Prostate gland (tissue), 2 donors: ENCODE results near the gene BABAM2.

Experiments used
- CTCF ChIP-seq, 4 experiments: fragments of 200-600 bp in 2 of 4; fragments of 450-650 bp in 2 of 4; sonication (generic) in 2 of 4; IDR thresholded peaks; 1 replicate in 3 of 4; 2 replicates in 1 of 4; pipeline ENCODE4 v1.5.1; 2016 to 2019; ENCODE audit warnings: antibody characterized with exemption in 4 of 4, mild to moderate bottlenecking in 2 of 4, moderate library complexity in 2 of 4
- POLR2A ChIP-seq: fragments of 450-650 bp; IDR thresholded peaks from one replicate; pipeline ENCODE4 v1.6.1; 2016; ENCODE audit warnings: antibody characterized with exemption, mild to moderate bottlenecking

GRCh38 chr2:27921424-27921823 is 30.9 kb downstream of the BABAM2 start:
- TF ChIP-seq POLR2A (no peak), CTCF (IDR thresholded peaks at IDR 0.05) (no peak)
